ENCODE data around the gene SEC22A. TPM values are rescaled to one million over a fixed set of nuclear protein-coding genes. Genes with fewer than 3 reads are reported as not detected.

The SEC22A gene
- total RNA-seq, 2 experiments from 2014 or later, result 19.6 to 21.5 TPM

GRCh38 chr3:123322866-123323265, 121.1 kb downstream of the SEC22A start:
- DNase-seq, result no peak
- H3K9me3 Mint-ChIP-seq, result no peaks in the 10 kb centered on the region
- POLR2A ChIA-PET, result no interaction called here
- H3K27me3 Mint-ChIP-seq, result peaks cover 3% of the 10 kb centered on the region
- no peak overlapping the region for H3K27ac Mint-ChIP-seq
- no peaks in the 10 kb centered on the region for H3K36me3 Mint-ChIP-seq
- H3K4me3 Mint-ChIP-seq, result no peak overlapping the region
- CTCF ChIA-PET, result interaction anchor here (0.8 to 11.8 kb wide), 3 partner anchors 167 to 1106 kb away, joined by 3 to 114 read pairs (median 3); no protein-coding TSS in a partner anchor
- intact Hi-C loops (cut with micrococcal nuclease), result loop anchor here (10.0 kb wide), 1 partner anchor 402 kb away; no protein-coding TSS in a partner anchor
- no peaks in the 10 kb centered on the region for H3K4me1 Mint-ChIP-seq (ENCODE audit: low read depth)

Small RNA genes within 50 kb of the gene (microRNA-seq; reads per million reads assigned to microRNA genes)
- not detected for gene MIR7110 (ENCODE audit: borderline microRNAs expressed, borderline number of aligned reads, borderline replicate concordance)

Other genes starting within 250 kb of the SEC22A start
- not detected for gene SEMA5B, start 174.2 kb upstream of the SEC22A start, total RNA-seq
- gene PDIA5, start 134.9 kb upstream of the SEC22A start, total RNA-seq, result 10 to 100 TPM; 21.7 to 21.8 TPM
- gene ADCY5, start 247.1 kb downstream of the SEC22A start, total RNA-seq, result not detected